ENCODE data around the gene RPAIN. TPM values are rescaled to one million over a fixed set of nuclear protein-coding genes. Genes with fewer than 3 reads are reported as not detected.

Gene RPAIN
- total and polyA plus RNA-seq, 2 of the 8 experiments (the other 6 are each of a cell fraction or from before 2014, with no cell fraction given): 54.5 to 57.7 TPM

GRCh38 chr17:5434984-5435383, 15.0 kb downstream of the RPAIN start:
- H2AK5ac ChIP-seq (ENCODE audit: low read depth, low read length): no peak overlapping the region
- H4K20me1 ChIP-seq (replicated peaks in 1 of 2; ENCODE audit: control insufficient read depth in 1 of 2, insufficient read depth in 2 of 2, low read length in 2 of 2): peaks cover 5 to 26% of the 10 kb centered on the region in 2 experiments
- H3K18ac ChIP-seq (ENCODE audit: extremely low read depth, low read length): no peak overlapping the region
- no peak for FAIRE-seq
- WGBS, 2 experiments (ENCODE audit: extremely low coverage in 1 of 2, insufficient coverage in 1 of 2, insufficient read length in 1 of 2, insufficient replicate concordance in 2 of 2, low coverage in 1 of 2, low lambda C conversion rate in 2 of 2, missing lambda C conversion rate in 1 of 2): 84% methylated on average over 2 of the region's 2 CpGs; no CpG with 5 or more reads in 1 of the 2 experiments
- no peak overlapping the region for H2BK120ac ChIP-seq (replicated peaks; ENCODE audit: low read depth, low read length)
- no peaks in the 10 kb centered on the region for H3K9me3 ChIP-seq (ENCODE audit: insufficient read depth in 2 of 2, low read depth in 1 of 2, low read length in 1 of 2)
- H2BK20ac ChIP-seq (ENCODE audit: low read length): no peak overlapping the region
- H3K4ac ChIP-seq (replicated peaks; ENCODE audit: insufficient read length, low read depth, low read length): no peak overlapping the region
- no peak overlapping the region for H3K14ac ChIP-seq (ENCODE audit: insufficient read length)
- H3K4me3 ChIP-seq (ENCODE audit: extremely low read depth in 1 of 4, insufficient read depth in 2 of 4, low read depth in 3 of 4, low read length in 4 of 4): no peak overlapping the region
- peak overlapping the region; percentile 33; the same call in 1 of the 2 replicates for H3K27ac ChIP-seq (ENCODE audit: low read depth, low read length)
- H2BK15ac ChIP-seq (ENCODE audit: low read length): no peak overlapping the region
- TF ChIP-seq RAD21 (IDR thresholded peaks at IDR 0.05 in 1 of 2, conservative IDR thresholded peaks at IDR 0.05 in 1 of 2; ENCODE audit: low read depth in 2 of 2, low read length in 2 of 2): no peak
- TF ChIP-seq ZNF274 (IDR thresholded peaks at IDR 0.05; ENCODE audit: borderline replicate concordance, extremely low read depth, low read length): no peak
- no peak for TF ChIP-seq TAF7 (optimal IDR thresholded peaks at IDR 0.05; ENCODE audit: borderline replicate concordance, low read depth, low read length)
- TF ChIP-seq NRF1 (IDR thresholded peaks at IDR 0.05; ENCODE audit: low read depth, low read length): no peak
- TF ChIP-seq TAF1 (IDR thresholded peaks at IDR 0.05; ENCODE audit: low read depth, low read length): no peak
- no peak for TF ChIP-seq SP4 (IDR thresholded peaks at IDR 0.05; ENCODE audit: low read length)
- no peak for TF ChIP-seq CHD2 (IDR thresholded peaks at IDR 0.05; ENCODE audit: low read length)
- peaks cover 2% of the 10 kb centered on the region; the same call in 1 of the 2 replicates for H3K23me2 ChIP-seq (ENCODE audit: low read depth, low read length)
- H4K8ac ChIP-seq (ENCODE audit: extremely low read depth, insufficient read depth, low read length): no peak overlapping the region
- no peak overlapping the region for H2BK5ac ChIP-seq (ENCODE audit: low read depth, low read length)
- H3K23ac ChIP-seq (ENCODE audit: insufficient read length): no peak overlapping the region
- H3K4me1 ChIP-seq (replicated peaks in 1 of 4; ENCODE audit: control insufficient read depth in 3 of 4, insufficient read depth in 4 of 4, low read length in 3 of 4): no peaks in the 10 kb centered on the region; a peak in 1 of 7 replicates
- ChIA-PET CTCF (ENCODE audit: partially characterized antibody) (interaction anchor here (1.2 to 2.7 kb wide), 2 partner anchors 9 to 11 kb away, joined by 3 to 9 read pairs; no protein-coding TSS in a partner anchor), POLR2A (ENCODE audit: partially characterized antibody) (interaction anchor here (0.6 to 21.2 kb wide), 10 partner anchors 6 to 990 kb away, joined by 3 to 228 read pairs (median 4); partner anchors contain the start of genes C1QBP, DHX33, NUP88 and RPAIN)
- H3K79me2 ChIP-seq (ENCODE audit: control insufficient read depth in 1 of 2, insufficient read depth in 2 of 2, low read length in 2 of 2): peaks cover 12 to 41% of the 10 kb centered on the region in 2 experiments
- H3K56ac ChIP-seq (replicated peaks; ENCODE audit: insufficient read length, low read depth, low read length): no peak overlapping the region
- H3K36me3 ChIP-seq (ENCODE audit: control insufficient read depth in 2 of 4, insufficient read depth in 4 of 4, low read length in 3 of 4): peaks cover 28 to 78% (median 60%) of the 10 kb centered on the region in 4 experiments
- H3K27me3 ChIP-seq (replicated peaks in 1 of 4; ENCODE audit: control insufficient read depth in 3 of 4, extremely low read depth in 1 of 4, insufficient read depth in 3 of 4, low read length in 3 of 4): no peaks in the 10 kb centered on the region
- H3K9ac ChIP-seq (replicated peaks in 1 of 4; ENCODE audit: extremely low read depth in 1 of 4, low read depth in 3 of 4, low read length in 3 of 4): no peak overlapping the region
- H3K79me1 ChIP-seq (ENCODE audit: low read depth, low read length): peaks cover 4% of the 10 kb centered on the region; the same call in 1 of the 2 replicates
- no peak overlapping the region for H4K91ac ChIP-seq (replicated peaks; ENCODE audit: insufficient read length, low read length)
- H2AFZ ChIP-seq (ENCODE audit: low read length): no peak overlapping the region
- H2BK12ac ChIP-seq (ENCODE audit: low read depth, low read length): no peak overlapping the region
- H3K4me2 ChIP-seq (ENCODE audit: insufficient read depth in 1 of 2, low read depth in 2 of 2, low read length in 2 of 2): no peak overlapping the region
- no peak overlapping the region for H4K5ac ChIP-seq (ENCODE audit: insufficient read length, low read depth, low read length)
- DNase-seq (ENCODE audit: low read depth in 1 of 2, low spot score in 2 of 2): no peak

All from H1 (cell line).